HG02885 (cell line): ENCODE data around the gene GPR21.
A peak's percentile ranks its signal among the peaks of the same experiment; 100 is the strongest.

ENCODE experiments used
- ATAC-seq: cut with Tn5 transposase; IDR thresholded peaks from one replicate; pipeline ENCODE4 v1.9.1; 2021; ENCODE audit warnings: mild to moderate bottlenecking; ENCODE audit not compliant: unreplicated experiment, poor library complexity

Gene GPR21, protein sequence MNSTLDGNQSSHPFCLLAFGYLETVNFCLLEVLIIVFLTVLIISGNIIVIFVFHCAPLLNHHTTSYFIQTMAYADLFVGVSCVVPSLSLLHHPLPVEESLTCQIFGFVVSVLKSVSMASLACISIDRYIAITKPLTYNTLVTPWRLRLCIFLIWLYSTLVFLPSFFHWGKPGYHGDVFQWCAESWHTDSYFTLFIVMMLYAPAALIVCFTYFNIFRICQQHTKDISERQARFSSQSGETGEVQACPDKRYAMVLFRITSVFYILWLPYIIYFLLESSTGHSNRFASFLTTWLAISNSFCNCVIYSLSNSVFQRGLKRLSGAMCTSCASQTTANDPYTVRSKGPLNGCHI

GRCh38 chr9:123033352-123033751 lies at the start of gene GPR21:
TSS of gene GPR21 (plus strand) at chr9:123033667. CDS start at chr9:123034567, 900 bp downstream.
- ATAC-seq: no peak

DNA sequence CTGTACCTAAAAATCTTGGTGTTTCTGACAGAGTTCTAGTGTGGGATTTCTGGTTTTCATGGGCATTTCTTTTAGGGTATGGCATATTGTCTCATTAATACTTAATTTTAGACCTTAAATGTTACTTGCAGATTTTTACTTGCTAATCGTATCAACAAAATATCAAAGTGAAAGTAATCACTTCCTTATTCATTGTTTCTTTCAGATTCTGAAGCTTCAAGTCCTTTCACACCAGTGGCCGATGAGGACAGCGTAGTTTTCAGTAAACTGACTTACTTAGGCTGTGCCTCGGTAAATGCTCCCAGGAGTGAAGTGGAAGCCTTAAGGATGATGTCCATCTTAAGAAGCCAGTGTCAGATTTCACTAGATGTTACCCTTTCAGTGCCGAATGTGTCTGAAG lies 47.5 kb upstream of the GPR21 start:
- ATAC-seq: no peak

DNA sequence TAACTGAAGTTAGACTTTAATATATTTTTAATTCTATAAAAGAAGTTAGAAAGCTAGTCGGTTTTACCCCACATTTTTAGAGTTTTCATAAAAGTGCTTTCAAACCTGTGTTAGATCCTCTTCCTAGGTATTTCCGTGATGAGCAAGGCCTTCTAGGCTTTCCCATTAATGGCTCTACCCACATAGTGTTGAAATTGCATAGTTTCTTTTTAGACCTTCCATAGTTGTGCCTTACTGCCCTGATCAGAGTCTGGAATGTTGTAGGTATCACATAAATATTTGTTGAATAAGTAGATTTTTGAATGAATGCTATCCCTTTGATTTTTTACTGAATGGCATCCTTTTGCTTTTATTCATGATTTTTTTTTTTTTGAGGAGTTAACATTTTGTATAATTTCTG lies 45.3 kb upstream of the GPR21 start:
- no peak for ATAC-seq

GRCh38 chr9:122988920-122989621 lies 44.4 kb upstream of the GPR21 start:
- ATAC-seq: peak; percentile 85

DNA sequence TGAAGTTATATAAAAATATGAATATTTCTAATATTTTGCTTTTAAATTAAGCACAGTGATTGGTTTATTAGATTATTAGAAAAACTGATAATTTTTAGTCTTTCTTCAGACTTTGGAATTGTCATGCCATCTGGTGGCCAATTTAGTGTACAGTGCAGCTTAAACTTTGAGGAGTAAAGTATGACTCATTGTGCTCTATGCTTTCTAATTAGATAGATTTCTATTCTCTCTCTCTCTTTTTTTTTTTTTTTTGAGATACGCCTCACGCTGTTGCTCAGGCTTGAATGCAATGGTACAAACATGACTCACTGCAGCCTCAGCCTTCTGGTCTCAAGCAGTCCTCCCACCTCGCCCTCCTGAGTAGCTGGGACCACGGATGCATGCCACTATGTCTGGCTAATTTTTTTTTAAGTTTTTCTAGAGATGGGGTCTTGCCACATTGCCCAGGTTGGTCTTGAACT lies 42.1 kb upstream of the GPR21 start:
- peak; percentile 44 for ATAC-seq

DNA sequence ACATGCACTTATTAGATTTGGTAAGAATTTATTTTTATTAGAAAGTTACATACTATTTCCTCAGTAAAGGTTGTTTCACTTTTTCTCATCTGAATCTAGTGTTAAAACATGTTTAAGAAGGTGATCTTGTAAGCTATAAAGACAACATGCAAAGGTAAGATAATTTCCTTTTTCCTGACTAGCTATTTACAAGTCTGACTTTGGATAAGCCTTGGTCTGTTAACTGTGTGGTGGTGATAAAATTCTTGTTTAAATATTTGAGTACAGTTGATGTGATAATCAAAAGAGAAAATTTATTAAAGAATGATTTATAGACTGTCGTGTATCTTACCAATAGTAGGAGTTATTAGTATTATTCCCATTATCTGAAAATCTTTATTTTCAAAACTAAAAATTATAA lies 36.9 kb upstream of the GPR21 start:
- no peak for ATAC-seq

- ATAC-seq: no peak
Observed at GRCh38 chr9:122998448-122998847, 35.0 kb upstream of the GPR21 start.

DNA sequence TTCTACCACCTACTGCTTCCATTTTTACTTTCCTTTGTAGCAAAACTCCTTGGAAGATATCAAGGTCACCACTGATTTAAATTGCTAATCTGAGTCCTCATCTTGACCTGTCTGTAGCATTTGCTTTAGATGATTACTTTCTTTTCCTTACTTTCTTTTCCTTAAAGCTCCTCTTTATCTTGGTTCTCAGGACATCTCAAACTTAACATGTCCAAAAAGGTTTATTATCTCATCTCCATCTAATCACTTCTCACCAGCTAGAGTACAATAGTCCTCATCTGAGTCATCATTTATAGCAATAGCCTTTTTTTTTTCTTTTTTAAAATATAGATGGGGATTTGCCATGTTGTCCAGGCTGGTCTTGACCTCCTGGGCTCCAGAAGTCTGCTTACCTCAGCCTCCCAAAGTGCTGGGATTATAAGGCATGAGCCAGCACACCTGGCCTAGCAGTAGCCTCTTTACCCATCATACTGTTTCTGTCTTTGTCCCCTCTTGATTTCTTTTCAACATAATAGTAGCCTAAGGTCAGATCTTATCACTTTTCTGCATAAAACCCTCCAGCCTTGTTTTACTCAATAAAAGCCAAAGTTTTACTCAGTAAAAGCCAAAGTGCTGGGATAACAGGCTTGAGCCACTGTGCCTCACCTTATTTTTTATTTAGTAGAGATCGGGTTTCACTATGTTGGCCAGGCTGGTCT lies 32.9 kb upstream of the GPR21 start:
- no peak for ATAC-seq

- no peak for ATAC-seq
Observed at GRCh38 chr9:123002754-123003153, 30.7 kb upstream of the GPR21 start.

DNA sequence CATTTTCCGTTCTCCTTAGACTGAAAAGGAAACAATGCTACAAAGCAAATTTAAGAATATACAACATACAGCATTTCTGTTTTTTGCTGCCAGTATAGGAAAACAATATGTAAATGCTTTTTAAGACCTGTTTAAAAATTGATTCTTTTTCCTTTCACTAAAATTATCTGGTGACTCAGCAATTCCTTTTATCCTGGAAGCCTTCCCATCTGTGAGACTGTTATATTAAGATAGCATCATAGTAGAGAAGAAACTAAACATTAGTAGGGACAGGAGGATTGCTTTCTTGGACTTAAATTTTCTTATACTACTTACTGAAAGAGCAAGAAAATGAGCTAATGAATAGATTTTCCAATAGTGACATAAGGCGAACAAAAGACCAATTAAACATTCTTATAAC lies 30.0 kb upstream of the GPR21 start:
- ATAC-seq: no peak

GRCh38 chr9:123005964-123006363 lies 27.5 kb upstream of the GPR21 start:
- no peak for ATAC-seq

- no peak for ATAC-seq
Observed at GRCh38 chr9:123007269-123007668, 26.2 kb upstream of the GPR21 start.

- ATAC-seq: no peak
Observed at GRCh38 chr9:123008909-123009308, 24.6 kb upstream of the GPR21 start.

DNA sequence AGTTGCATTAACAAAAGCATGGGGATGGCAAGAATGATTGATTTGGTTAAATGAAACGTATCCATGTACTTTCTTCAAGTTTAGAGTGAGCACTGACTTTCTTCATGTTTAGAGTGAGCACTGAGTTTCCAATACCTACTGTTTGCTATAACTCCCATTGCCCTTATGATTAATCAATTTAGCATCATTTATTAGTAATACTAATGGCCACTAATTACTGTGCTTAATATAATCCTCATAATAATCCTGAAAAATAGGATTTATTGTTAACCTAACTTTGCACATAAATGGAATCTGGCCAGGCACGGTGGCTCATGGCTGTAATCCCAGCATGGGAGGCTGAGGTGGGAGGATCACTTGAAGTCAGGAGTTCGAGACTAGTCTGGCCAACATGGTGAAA lies 22.1 kb upstream of the GPR21 start:
- no peak for ATAC-seq

GRCh38 chr9:123011878-123012528 lies 21.5 kb upstream of the GPR21 start:
- ATAC-seq: no peak

DNA sequence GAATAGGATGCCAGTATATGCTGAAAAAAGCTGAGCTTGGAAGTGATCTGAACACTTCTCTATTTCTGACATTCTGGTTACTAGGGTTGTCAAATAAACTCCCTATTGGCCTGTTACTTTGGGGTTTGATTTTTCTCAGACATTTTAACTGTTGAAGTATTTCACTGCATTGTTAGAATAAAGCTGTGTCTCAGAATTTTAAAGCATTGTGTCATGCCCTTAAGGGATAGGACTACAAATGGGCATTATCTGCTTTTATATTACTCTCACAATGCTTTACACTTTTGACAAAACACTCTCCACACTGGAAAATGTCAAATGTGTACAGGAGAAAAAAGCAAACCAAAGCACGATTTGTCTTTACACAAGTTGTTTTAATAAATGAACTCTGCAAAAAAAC lies 16.8 kb upstream of the GPR21 start:
- no peak for ATAC-seq

DNA sequence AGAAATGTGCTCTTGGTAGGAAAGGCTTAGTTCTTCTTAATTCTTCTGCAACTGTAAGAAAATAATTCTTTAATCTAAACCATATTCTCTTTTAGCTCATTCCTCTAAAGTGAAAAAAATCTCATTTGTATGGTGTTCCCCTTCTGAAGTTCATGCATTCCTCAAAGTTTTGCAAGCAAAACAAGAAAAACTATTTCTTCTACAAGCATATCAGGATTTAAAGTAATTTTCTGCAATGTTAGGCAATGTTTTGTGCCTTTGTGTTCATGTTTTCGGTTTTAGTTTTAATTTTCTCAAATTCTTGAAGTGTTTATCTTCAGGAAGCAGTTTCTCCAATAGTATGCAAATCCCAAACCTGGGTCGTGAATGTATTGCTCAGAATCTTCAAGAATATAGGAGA lies 12.7 kb upstream of the GPR21 start:
- no peak for ATAC-seq

- no peak for ATAC-seq
Observed at GRCh38 chr9:123026425-123026824, 7.0 kb upstream of the GPR21 start.

DNA sequence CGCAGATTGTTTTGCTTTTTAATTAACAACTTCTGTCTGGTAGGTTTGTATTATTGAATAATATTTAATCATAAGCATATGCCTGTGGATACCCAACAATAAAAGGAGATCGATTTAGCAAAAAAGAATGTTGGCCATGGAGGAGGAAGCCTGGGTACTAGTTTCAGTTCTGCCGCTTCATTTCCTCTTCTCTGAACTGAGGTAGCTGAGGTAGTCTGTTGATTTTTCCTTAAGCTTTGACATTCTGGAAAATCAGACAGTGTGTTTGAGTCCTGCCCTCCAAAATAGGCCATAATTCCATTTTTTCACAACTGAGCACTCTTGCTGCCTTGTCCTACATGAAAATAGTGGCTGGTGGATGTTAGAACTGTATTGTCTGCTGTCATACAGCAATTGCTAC lies 6.0 kb upstream of the GPR21 start:
- ATAC-seq: no peak

DNA sequence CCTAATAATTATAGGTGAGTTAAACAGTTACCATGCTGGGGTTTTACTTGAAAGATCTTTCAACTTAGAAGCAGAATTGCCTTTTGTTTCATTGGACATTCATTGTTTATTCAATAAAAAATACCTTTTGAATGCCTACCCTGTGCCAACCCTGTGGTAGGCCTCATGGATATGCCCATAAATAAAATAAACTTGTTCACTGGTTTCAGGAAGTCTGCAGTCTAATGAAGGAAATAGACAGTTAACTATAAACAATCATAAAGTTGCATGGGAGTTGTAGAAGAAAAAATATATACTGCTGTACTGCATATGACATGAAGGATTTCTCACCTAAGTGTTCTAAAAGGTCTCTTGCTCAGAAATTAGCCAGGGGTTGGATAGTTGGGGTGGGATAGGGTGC lies 5.3 kb upstream of the GPR21 start:
- ATAC-seq: no peak

DNA sequence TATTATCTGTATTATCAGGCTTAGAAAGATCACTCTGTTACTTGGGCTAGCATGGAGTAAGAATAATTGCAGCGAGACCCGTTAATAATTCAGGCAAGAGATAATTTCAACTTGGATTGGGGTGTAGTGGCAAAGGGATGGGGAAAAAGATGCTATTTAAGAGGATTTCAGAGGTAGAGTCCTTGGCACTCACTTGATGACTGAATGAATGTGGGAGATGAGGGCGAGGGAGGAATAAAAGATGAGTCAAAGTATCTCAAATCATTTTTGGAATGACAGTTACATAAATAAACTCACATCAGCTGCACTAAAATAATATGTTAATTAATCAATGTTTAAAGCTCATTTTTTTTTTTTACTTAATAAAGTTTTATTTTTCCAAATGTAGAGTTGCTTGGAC lies 4.5 kb upstream of the GPR21 start:
- ATAC-seq: no peak
